H1 (cell line): ENCODE results near the gene STK32A. TPM values are rescaled to one million over a fixed set of nuclear protein-coding genes. Genes with fewer than 3 reads are reported as not detected.
A peak's percentile ranks its signal among the peaks of the same experiment; 100 is the strongest.

ENCODE experiments used
- CTCF ChIA-PET: fragments of 300-600 bp; sonication (Branson Sonifier 250); formaldehyde crosslinking; loops from one replicate; lab custom pipeline; 2021; ENCODE audit not compliant: partially characterized antibody; lab: Charles Lee
- POLR2A ChIA-PET: fragments of 300-600 bp; sonication (Branson Sonifier 250); formaldehyde crosslinking; loops from one replicate; lab custom pipeline; 2021; ENCODE audit warnings: inconsistent platforms; ENCODE audit not compliant: partially characterized antibody; lab: Charles Lee
- DNase-seq, 2 experiments: peaks; one replicate each; pipeline versions ENCODE4 v3.0.0 to v3.0.0-alpha.2; 2010 to 2022; ENCODE audit warnings: low spot score in 2 of 2, low read depth in 1 of 2, mixed read lengths in 1 of 2
- FAIRE-seq: peaks from 2 replicates; lab custom pipeline; 2011; peaks lifted over from hg19 to GRCh38; lab: Jason Lieb, UNC
- H2AFZ ChIP-seq: 2 replicates; pipeline ENCODE4 v1.8.1; 2012; ENCODE audit warnings: low read length, inconsistent platforms
- H2AK5ac ChIP-seq: 2 replicates; pipeline ENCODE4 v1.6.1; 2013; ENCODE audit warnings: low read depth, low read length
- H2BK120ac ChIP-seq: replicated peaks from 2 replicates; pipeline ENCODE3; 2013; ENCODE audit warnings: low read depth, low read length, inconsistent platforms
- H2BK12ac ChIP-seq: 2 replicates; pipeline ENCODE4 v1.6.1; 2013; ENCODE audit warnings: low read depth, low read length
- H2BK15ac ChIP-seq: 2 replicates; pipeline ENCODE4 v1.6.1; 2013; ENCODE audit warnings: low read length
- H2BK20ac ChIP-seq: 2 replicates; pipeline ENCODE4 v1.6.1; 2013; ENCODE audit warnings: low read length
- H2BK5ac ChIP-seq: 2 replicates; pipeline ENCODE4 v1.6.1; 2013; ENCODE audit warnings: low read depth, low read length
- H3K14ac ChIP-seq: 2 replicates; pipeline ENCODE4 v1.6.1; 2013; ENCODE audit warnings: inconsistent platforms; ENCODE audit not compliant: insufficient read length
- H3K18ac ChIP-seq: 2 replicates; pipeline ENCODE4 v1.6.1; 2013; ENCODE audit warnings: low read length; ENCODE audit errors: extremely low read depth
- H3K23ac ChIP-seq: 2 replicates; pipeline ENCODE4 v1.6.1; 2013; ENCODE audit warnings: inconsistent platforms; ENCODE audit not compliant: insufficient read length
- H3K23me2 ChIP-seq: 2 replicates; pipeline ENCODE4 v1.6.1; 2013; ENCODE audit warnings: low read depth, low read length
- H3K27ac ChIP-seq: 2 replicates; pipeline ENCODE4 v1.6.1; 2011; ENCODE audit warnings: low read depth, low read length, inconsistent platforms
- H3K27me3 ChIP-seq, 4 experiments: replicated peaks in 1 of 4; 1 replicate in 1 of 4; 2 replicates in 3 of 4; pipeline versions ENCODE4 v1.6.1 to v1.8.1; 2011 to 2013; ENCODE audit warnings: low read length in 3 of 4, mild to moderate bottlenecking in 3 of 4, inconsistent platforms in 2 of 4, mixed read lengths in 2 of 4, moderate library complexity in 1 of 4; ENCODE audit not compliant: control insufficient read depth in 3 of 4, insufficient read depth in 3 of 4; ENCODE audit errors: extremely low read depth in 1 of 4
- H3K36me3 ChIP-seq, 4 experiments: 2 replicates each; pipeline versions ENCODE4 v1.6.1 to v1.8.1; 2011 to 2013; ENCODE audit warnings: mild to moderate bottlenecking in 4 of 4, low read length in 3 of 4, moderate library complexity in 2 of 4, control low read depth in 1 of 4, inconsistent platforms in 1 of 4; ENCODE audit not compliant: insufficient read depth in 4 of 4, control insufficient read depth in 2 of 4
- H3K4ac ChIP-seq: replicated peaks from 2 replicates; pipeline ENCODE3; 2013; ENCODE audit warnings: low read length, low read depth, mixed read lengths, inconsistent platforms; ENCODE audit not compliant: insufficient read length
- H3K4me1 ChIP-seq, 4 experiments: replicated peaks in 1 of 4; 1 replicate in 1 of 4; 2 replicates in 3 of 4; pipeline versions ENCODE4 v1.6.1 to v1.8.1; 2011 to 2013; ENCODE audit warnings: low read length in 3 of 4, inconsistent platforms in 2 of 4, mixed read lengths in 1 of 4; ENCODE audit not compliant: insufficient read depth in 4 of 4, control insufficient read depth in 3 of 4
- H3K4me2 ChIP-seq, 2 experiments: 2 replicates each; pipeline versions ENCODE4 v1.6.1 to v1.8.1; 2011 to 2013; ENCODE audit warnings: low read depth in 2 of 2, low read length in 2 of 2, control low read depth in 1 of 2, inconsistent platforms in 1 of 2, mild to moderate bottlenecking in 1 of 2; ENCODE audit not compliant: insufficient read depth in 1 of 2
- H3K4me3 ChIP-seq, 4 experiments: fragments of 200-600, 300-600 bp in 1 of 4; sonication (generic), shearing (Covaris generic), sonication (Bioruptor Twin) in 1 of 4; 2 replicates each; pipeline versions ENCODE4 v1.5.1 to v1.8.1; 2011 to 2016; ENCODE audit warnings: low read length in 4 of 4, low read depth in 3 of 4, control low read depth in 2 of 4, inconsistent platforms in 2 of 4, mild to moderate bottlenecking in 2 of 4, mixed read lengths in 1 of 4, moderate library complexity in 1 of 4; ENCODE audit not compliant: insufficient read depth in 2 of 4; ENCODE audit errors: extremely low read depth in 1 of 4
- H3K56ac ChIP-seq: replicated peaks from 2 replicates; pipeline ENCODE3; 2013; ENCODE audit warnings: low read depth, mild to moderate bottlenecking, mixed read lengths, low read length, inconsistent platforms; ENCODE audit not compliant: insufficient read length
- H3K79me1 ChIP-seq: 2 replicates; pipeline ENCODE4 v1.6.1; 2013; ENCODE audit warnings: low read depth, low read length, control low read depth
- H3K79me2 ChIP-seq, 2 experiments: 2 replicates each; pipeline versions ENCODE4 v1.6.1 to v1.8.1; 2012 to 2013; ENCODE audit warnings: low read length in 2 of 2, mild to moderate bottlenecking in 2 of 2, inconsistent platforms in 1 of 2; ENCODE audit not compliant: insufficient read depth in 2 of 2, control insufficient read depth in 1 of 2
- H3K9ac ChIP-seq, 4 experiments: replicated peaks in 1 of 4; 1 replicate in 1 of 4; 2 replicates in 3 of 4; pipeline versions ENCODE4 v1.6.1 to v1.8.1; 2011 to 2013; ENCODE audit warnings: low read depth in 3 of 4, low read length in 3 of 4, control low read depth in 2 of 4, mild to moderate bottlenecking in 2 of 4, moderate library complexity in 2 of 4, inconsistent platforms in 1 of 4; ENCODE audit errors: extremely low read depth in 1 of 4
- H3K9me3 ChIP-seq, 2 experiments: 2 replicates each; pipeline versions ENCODE4 v1.6.1 to v1.8.1; 2012 to 2013; ENCODE audit warnings: mild to moderate bottlenecking in 2 of 2, moderate library complexity in 2 of 2, control low read depth in 1 of 2, inconsistent platforms in 1 of 2, low read depth in 1 of 2, low read length in 1 of 2, mixed read lengths in 1 of 2; ENCODE audit not compliant: insufficient read depth in 2 of 2
- H4K20me1 ChIP-seq, 2 experiments: replicated peaks in 1 of 2; 2 replicates each; pipeline versions ENCODE3 to v1.8.1; 2011 to 2013; ENCODE audit warnings: inconsistent platforms in 2 of 2, low read length in 2 of 2, mild to moderate bottlenecking in 1 of 2; ENCODE audit not compliant: insufficient read depth in 2 of 2, control insufficient read depth in 1 of 2
- H4K5ac ChIP-seq: 2 replicates; pipeline ENCODE4 v1.6.1; 2013; ENCODE audit warnings: low read length, low read depth, mixed read lengths, inconsistent platforms; ENCODE audit not compliant: insufficient read length
- H4K8ac ChIP-seq: 2 replicates; pipeline ENCODE4 v1.8.0; 2013; ENCODE audit warnings: mild to moderate bottlenecking, moderate library complexity, low read length, inconsistent platforms; ENCODE audit not compliant: insufficient read depth; ENCODE audit errors: extremely low read depth
- H4K91ac ChIP-seq: replicated peaks from 2 replicates; pipeline ENCODE3; 2013; ENCODE audit warnings: low read length, mixed read lengths, inconsistent platforms; ENCODE audit not compliant: insufficient read length
- ASH2L ChIP-seq: fragments of 200-600, 300-600 bp; sonication (generic); IDR thresholded peaks from one replicate; pipeline ENCODE4 v1.7.1; 2017; ENCODE audit warnings: low read length
- ATF3 ChIP-seq: IDR thresholded peaks from 2 replicates; pipeline ENCODE4 v1.6.1; 2011; ENCODE audit warnings: low read depth, mild to moderate bottlenecking, low read length; ENCODE audit not compliant: insufficient read depth
- BCL11A ChIP-seq, 2 experiments: IDR thresholded peaks; one replicate each; pipeline ENCODE4 v1.6.1; 2011; ENCODE audit warnings: low read depth in 2 of 2, low read length in 2 of 2, mild to moderate bottlenecking in 2 of 2
- CHD1 ChIP-seq: IDR thresholded peaks from 2 replicates; pipeline ENCODE4 v1.6.1; 2012; ENCODE audit warnings: low read depth, low read length, improper control_type of control experiment
- EGR1 ChIP-seq: IDR thresholded peaks from 2 replicates; pipeline ENCODE4 v1.6.1; 2011; ENCODE audit warnings: low read depth, low read length, borderline replicate concordance
- JUN ChIP-seq: IDR thresholded peaks from 2 replicates; pipeline ENCODE4 v1.6.1; 2011; ENCODE audit warnings: low read depth, mild to moderate bottlenecking, improper control_type of control experiment, low read length
- KDM1A ChIP-seq: fragments of 200-600, 300-600 bp; sonication (generic); IDR thresholded peaks from 2 replicates; pipeline ENCODE4 v1.7.1; 2016; ENCODE audit warnings: mild to moderate bottlenecking, low read length, borderline replicate concordance
- MAFK ChIP-seq: IDR thresholded peaks from 2 replicates; pipeline ENCODE4 v1.6.1; 2012; ENCODE audit warnings: low read depth, mild to moderate bottlenecking, improper control_type of control experiment, low read length
- MAX ChIP-seq: IDR thresholded peaks from 2 replicates; pipeline ENCODE4 v1.6.1; 2012; ENCODE audit warnings: inconsistent platforms
- PHF8 ChIP-seq: fragments of 200-600 bp; sonication (generic); conservative IDR thresholded peaks from 2 replicates; pipeline ENCODE4 v1.7.1; 2012; ENCODE audit warnings: low read depth, mild to moderate bottlenecking, inconsistent platforms, low read length, moderate library complexity
- POLR2AphosphoS5 ChIP-seq: IDR thresholded peaks from 2 replicates; pipeline ENCODE4 v1.6.1; 2011; ENCODE audit warnings: low read depth, low read length
- RXRA ChIP-seq: IDR thresholded peaks from 2 replicates; pipeline ENCODE4 v1.6.1; 2011; ENCODE audit warnings: low read depth, mild to moderate bottlenecking, low read length, moderate library complexity; ENCODE audit not compliant: insufficient read depth
- TAF1 ChIP-seq: IDR thresholded peaks from 2 replicates; pipeline ENCODE4 v1.6.1; 2011; ENCODE audit warnings: mild to moderate bottlenecking, low read depth, low read length
- YY1 ChIP-seq: IDR thresholded peaks from 2 replicates; pipeline ENCODE4 v1.6.1; 2011; ENCODE audit warnings: low read depth, mild to moderate bottlenecking, low read length
- WGBS, 2 experiments: shearing (Covaris generic) in 1 of 2; methylation state at CpG; one replicate each; pipeline versions ENCODE4 v1.1.6 to v1.1.7; 2013 to 2015; ENCODE audit warnings: low lambda C conversion rate in 2 of 2, mixed read lengths in 2 of 2, inconsistent platforms in 1 of 2, low coverage in 1 of 2, missing lambda C conversion rate in 1 of 2; ENCODE audit not compliant: insufficient replicate concordance in 2 of 2, insufficient coverage in 1 of 2, insufficient read length in 1 of 2; ENCODE audit errors: extremely low coverage in 1 of 2, missing lambda C conversion rate in 1 of 2; 5-methylcytosine and 5-hydroxymethylcytosine counted together
- polyA plus RNA-seq, 7 experiments: library from polyadenylated mRNA; depleted of rRNA in 3 of 7; stranded (reverse) in 5 of 7; unstranded in 2 of 7; fragments of >200 nt in 5 of 7; fragments of 200-250 nt in 2 of 7; gene quantifications; 1 replicate in 5 of 7; 2 replicates in 1 of 7; 4 replicates in 1 of 7; pipeline versions ENCODE4 v1.2.1 to v1.2.3, GENCODE V29; 2011 to 2013; ENCODE audit warnings: missing spikeins in 2 of 7, mixed read lengths in 2 of 7
- total RNA-seq: library from RNA; stranded (reverse); fragmentation: NEBNext Ultra II Directional; extraction: Animal tissue kit (Norgen Biotek cat#: 25700); gene quantifications from 2 replicates; pipeline ENCODE4 v1.2.1, GENCODE V29; 2021

STK32A gene
- total and polyA plus RNA-seq, 2 of the 8 experiments (the other 6 are each of a cell fraction or from before 2014, with no cell fraction given) = 1.3 to 2.5 TPM

- Histone ChIP-seq H4K8ac (no peak overlapping the region), H3K4me2 (peak overlapping the region; percentile 36 to 49; a peak in 3 of 4 replicates), H3K9ac (no peak overlapping the region), H2BK20ac (peak overlapping the region; percentile 53; the same call in 1 of the 2 replicates), H4K91ac (peak overlapping the region; percentile 31), H3K4me3 (no peak overlapping the region), H3K79me1 (no peaks in the 10 kb centered on the region), H3K14ac (no peak overlapping the region), H2AFZ (peak overlapping the region; percentile 99), H2BK12ac (peak overlapping the region; percentile 73), H3K23me2 (no peaks in the 10 kb centered on the region), H3K36me3 (no peaks in the 10 kb centered on the region), H3K27me3 (no peaks in the 10 kb centered on the region; a peak in 1 of 7 replicates), H4K5ac (peak overlapping the region; percentile 63), H3K79me2 (no peaks in the 10 kb centered on the region), H3K23ac (no peak overlapping the region), H2AK5ac (no peak overlapping the region), H2BK5ac (peak overlapping the region; percentile 82), H3K4me1 (peaks cover 2 to 10% (median 8%) of the 10 kb centered on the region in 4 experiments; a peak in 5 of 7 replicates), H3K27ac (peak overlapping the region; percentile 37; the same call in 1 of the 2 replicates), H4K20me1 (no peaks in the 10 kb centered on the region), H2BK15ac (peak overlapping the region; percentile 53; the same call in 1 of the 2 replicates), H3K56ac (no peak overlapping the region), H3K9me3 (peaks cover 5 to 9% of the 10 kb centered on the region in 2 experiments; a peak in 2 of 4 replicates), H3K18ac (peak overlapping the region; percentile 41), H3K4ac (peak overlapping the region; percentile 17), H2BK120ac (peak overlapping the region; percentile 30)
- DNase-seq = no peak
- 78% methylated on average over 4 of the region's 4 CpGs; no CpG with 5 or more reads in 1 of the 2 experiments for WGBS, 2 experiments
- POLR2A ChIA-PET = no interaction called here
- FAIRE-seq = no peak
- CTCF ChIA-PET = interaction anchor here (1.1 to 3.1 kb wide), 5 partner anchors 9 to 849 kb away, joined by 3 to 24 read pairs (median 4); no protein-coding TSS in a partner anchor
- TF ChIP-seq ATF3 (no peak), MAFK (no peak), PHF8 (no peak), TAF1 (0 out of 2 replicates have a peak, but pooled peaks have one; percentile 34), CHD1 (no peak), YY1 (0 out of 2 replicates have a peak, but pooled peaks have one; percentile 10), EGR1 (no peak), POLR2AphosphoS5 (no peak), MAX (no peak), JUN (no peak), KDM1A (no peak), RXRA (no peak), ASH2L (peak; percentile 82), BCL11A (IDR thresholded peaks at IDR 0.05; ENCODE audit: low read depth in 2 of 2, low read length in 2 of 2) (no peak)
These were observed 147.9 kb downstream of the STK32A start for GRCh38 chr5:147382776-147383175.
